ENCODE results near the gene BACH1.
A peak's percentile ranks its signal among the peaks of the same experiment; 100 is the strongest.
"Not testable (repeated sequence)": the region's sequence is repeated elsewhere in the genome, so short reads cannot be mapped to it uniquely, and the experiment has no call there.

The BACH1 gene

DNA sequence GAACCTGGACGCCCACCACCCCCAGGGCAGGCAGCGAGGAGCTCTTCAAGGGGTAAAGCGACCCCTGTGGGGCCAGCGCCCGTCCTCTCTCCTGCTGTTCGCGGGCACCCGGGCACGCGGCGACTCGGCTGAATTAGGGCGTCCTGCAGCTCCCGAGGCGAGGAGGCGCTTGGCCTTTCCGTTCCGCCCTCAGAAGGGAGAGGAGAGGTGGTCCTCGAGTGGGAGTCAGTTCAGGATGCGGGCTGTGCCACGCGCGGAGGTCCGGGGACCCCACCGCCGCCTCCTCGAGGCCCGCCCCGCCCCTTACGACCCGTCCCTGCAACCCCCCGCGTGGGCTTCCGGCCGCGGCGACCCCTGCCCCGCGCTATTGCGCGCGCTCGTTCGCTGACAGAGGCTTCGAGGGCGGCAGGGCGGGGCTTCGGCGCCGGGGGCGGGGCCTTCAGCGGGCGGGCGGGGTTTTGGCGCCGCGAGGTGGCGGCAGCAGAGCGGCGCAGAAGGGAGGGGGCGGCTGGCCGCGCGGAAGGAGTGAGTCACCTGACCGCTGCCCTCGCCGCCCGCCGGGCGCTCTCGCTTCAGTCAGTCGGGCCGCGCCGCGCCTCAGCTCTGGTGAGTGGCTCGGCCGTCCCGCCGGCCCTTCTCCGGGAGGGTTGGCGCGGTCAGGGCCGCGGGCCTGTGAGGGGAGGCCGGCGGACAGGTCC is at the start of gene BACH1:
Gene BACH1 (plus strand): TSS at position 575 of the 698 bp plus-strand sequence. CDS start 22,359 bp downstream, outside the sequence.
- DNase-seq: peak; percentile 81

DNA sequence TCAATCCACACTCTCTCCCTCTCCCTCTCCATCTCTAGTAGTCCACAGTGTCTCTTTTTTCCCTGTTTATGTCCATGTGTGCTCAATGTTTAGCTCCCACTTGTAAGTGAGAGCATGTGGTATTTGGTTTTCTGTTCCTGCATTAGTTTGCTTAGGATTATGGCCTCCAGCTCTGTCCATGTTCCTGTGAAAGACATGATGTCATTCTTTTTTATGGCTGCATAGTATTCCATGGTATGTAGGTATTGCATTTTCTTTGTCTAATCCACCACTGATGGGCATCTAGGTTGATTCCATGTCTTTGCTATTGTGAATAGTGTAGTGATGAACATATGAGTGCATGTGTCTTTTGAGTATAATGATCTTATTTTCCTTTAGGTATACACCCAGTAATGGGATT is 49.4 kb upstream of the BACH1 start:
- DNase-seq: not testable (repeated sequence)

GRCh38 chr21:29250636-29251035 is 48.1 kb upstream of the BACH1 start:
- DNase-seq: no peak

DNA sequence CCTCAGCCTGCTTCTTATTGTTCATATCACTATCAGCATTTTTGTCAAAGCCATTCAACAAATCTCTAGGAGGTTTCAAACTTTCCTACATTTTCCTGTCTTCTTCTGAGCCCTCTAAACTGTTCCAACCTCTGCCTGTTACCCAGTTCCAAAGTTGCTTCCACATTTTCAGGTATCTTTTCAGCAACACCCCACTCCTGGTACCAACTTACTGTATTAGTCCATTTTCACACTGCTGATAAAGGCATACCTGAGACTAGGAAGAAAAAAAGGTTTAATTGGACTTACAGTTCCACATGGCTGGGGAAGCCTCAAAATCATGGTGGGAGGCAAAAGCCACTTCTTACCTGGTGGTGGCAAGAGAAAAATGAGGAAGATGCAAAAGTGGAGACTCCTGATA is 44.9 kb upstream of the BACH1 start:
- not testable (repeated sequence) for DNase-seq

DNA sequence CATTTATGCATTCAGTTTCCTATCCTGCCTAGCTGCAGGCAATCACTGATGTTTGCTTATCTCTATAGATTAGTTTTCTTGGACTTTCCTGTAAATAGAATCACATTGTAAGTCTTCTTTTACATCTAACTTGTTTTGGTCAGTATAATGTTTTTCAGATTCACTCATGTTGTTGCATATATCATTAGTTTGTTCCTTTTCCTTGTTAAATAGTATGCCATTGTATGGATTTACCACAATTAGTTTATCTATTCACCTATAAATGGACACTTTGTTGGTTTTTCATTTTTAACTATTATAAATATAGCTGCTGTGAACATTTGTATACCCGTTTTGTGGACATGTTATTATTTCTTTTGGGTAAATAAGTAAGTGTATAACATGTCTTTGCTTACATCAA is 44.2 kb upstream of the BACH1 start:
- no peak for DNase-seq

GRCh38 chr21:29256126-29256910 is 42.4 kb upstream of the BACH1 start:
- DNase-seq: peak; percentile 67

DNA sequence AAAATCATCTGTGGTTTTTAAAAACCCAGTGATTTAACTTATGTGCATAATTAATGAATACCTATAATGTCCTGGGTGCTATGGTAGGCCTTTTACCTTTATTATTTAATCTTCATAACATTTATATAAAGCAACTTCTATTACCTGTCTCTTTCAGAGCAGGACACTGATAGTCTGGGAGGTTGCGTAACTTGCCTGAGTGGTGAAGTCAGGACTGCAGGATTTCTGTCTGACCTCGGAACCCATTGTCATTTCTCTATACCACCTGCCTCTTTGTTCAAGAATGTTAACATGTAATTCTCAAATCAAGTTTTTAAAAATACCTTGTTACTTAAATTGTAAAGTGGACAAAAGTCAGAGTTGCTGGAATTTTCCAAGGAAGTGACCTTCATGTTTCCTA is 41.0 kb upstream of the BACH1 start:
- DNase-seq: no peak

GRCh38 chr21:29258626-29259338 is 39.9 kb upstream of the BACH1 start:
- DNase-seq: no peak

DNA sequence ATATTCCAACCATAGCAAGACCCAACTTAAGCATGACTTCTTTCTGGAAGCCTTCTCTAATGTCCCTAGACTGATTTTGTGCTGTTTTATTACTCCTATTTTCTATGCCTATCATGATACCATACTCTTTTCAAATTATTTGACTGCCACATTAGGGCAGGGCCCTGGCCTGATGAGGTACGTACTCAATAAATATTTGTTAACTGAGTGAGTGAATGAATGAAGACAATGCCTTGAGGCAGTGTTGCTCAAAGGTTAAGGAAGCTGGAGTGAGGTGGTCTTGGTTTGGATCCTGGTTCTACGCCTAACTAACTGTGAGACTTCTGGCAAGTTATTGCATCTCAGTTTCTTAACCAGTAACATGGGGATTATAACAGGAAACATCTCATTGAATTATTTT is 38.3 kb upstream of the BACH1 start:
- no peak for DNase-seq

DNA sequence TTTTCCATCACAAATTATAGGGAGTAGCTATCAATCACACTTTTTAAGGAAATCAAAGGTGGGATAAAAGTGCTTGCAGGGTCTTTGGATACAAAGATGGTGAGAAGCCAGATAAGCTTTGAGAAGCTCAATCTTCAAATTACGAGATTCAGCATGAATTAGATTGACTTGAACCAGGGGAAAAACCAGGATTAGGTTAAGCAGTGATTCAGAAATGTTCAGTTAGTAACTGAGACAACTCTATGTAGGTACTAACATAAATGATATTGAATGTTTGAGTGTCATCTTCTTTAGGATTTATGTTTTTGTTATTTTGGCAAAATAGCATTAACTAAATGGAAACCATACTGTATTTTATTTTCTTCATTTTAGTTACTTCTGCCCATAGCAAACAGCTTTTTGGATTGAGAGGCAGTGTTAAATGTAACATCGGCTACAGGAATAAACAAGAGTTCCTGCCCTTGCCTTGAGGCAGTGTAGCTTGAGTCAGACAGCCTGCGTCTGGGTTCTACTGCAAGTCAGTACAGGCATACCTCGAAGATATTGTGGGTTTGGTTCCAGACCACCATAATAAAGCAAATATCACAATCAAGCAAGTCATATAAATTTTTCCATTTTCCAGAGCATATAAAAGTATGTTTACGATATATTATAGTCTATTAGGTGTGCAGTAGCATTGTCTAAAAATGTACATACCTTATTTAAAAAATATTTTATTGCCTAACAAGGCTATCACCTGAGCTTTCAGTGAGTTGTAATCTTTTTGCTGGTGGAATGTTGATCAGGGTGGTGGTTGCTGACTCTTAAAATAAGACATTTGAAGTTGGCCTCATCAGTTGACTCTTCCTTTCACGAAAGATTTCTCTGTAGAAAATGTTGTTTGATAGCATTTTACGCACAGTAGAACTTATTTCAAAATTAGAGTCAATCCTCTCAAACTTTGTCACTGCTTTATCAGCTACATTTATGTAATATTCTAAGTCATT is 36.9 kb upstream of the BACH1 start:
- no peak for DNase-seq

GRCh38 chr21:29264721-29265120 is 34.0 kb upstream of the BACH1 start:
- DNase-seq: no peak

- no peak for DNase-seq
These were observed 32.8 kb upstream of the BACH1 start for GRCh38 chr21:29265690-29266479.

- DNase-seq: no peak
These were observed 31.1 kb upstream of the BACH1 start for GRCh38 chr21:29267666-29268065.

DNA sequence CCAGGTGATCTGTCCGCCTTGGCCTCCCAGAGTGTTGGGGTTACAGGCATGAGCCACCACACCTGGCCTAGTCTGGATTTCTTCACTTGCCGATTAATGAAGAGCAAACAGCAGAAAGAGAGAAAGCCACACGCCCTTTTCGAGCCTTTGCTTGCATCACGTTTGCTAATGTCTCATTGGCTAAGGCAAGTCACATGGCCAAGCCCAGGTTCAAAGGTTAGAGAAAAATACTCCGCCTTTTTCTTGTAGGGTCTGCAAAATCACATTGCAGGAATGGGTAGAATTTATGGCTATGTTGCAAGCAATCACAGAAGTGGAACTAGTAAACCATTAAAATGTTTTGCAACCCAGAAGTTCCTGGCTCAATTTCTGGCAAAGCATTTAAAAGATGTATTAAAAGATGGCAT is 26.8 kb upstream of the BACH1 start:
- DNase-seq: no peak

DNA sequence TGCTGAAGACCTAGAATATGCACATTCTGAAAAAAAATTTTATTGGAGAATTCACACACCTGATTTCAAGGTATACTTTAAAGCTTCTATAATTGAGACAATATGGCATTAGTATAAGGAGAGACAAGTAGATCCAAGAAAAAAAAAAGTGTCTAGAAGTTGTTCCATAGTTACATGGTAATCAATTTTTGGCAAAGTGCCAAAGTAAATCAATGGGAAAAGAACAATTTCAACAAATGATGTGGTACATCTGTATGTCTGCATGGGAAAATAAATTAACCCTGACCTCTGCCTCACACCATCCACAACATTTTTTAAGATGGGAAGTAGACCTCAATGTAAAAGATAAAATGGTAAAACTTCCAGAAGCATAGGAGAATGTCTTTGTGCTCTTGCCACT is 21.3 kb upstream of the BACH1 start:
- DNase-seq: no peak

DNA sequence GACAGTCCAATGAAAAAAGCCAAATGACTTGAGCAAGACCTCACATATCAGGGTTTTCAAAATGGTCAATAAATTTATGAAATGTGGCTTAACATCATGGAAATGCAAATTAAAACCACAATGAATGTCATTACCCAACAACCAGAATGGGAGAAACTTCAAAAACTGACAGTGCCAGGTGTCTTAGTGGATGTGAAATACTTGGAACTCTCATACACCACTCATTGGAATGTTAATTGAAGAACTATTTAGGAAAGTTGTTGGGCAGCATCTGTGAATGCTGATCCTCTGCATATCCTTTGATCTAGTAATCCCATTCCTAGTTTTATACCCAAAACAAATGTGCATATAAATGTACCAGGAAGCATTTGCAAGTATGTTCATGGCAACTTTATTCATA is 19.2 kb upstream of the BACH1 start:
- no peak for DNase-seq

DNA sequence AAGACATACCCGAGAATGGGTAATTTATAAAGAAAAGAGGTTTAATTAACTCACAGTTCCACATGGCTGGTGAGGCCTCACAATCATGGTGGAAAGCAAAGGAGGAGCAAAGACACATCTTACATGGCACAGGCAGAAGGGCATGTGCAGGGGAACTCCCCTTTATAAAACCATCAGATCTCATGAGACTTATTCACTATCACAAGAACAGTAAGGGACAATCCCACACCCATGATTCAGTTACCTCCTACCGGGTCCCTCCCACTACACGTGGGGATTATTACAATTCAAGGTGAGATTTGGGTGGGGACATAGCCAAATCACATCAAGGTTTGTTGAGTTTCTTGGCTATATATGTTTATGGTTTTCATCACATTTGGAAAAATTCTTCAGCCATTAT is 16.9 kb upstream of the BACH1 start:
- DNase-seq: not testable (repeated sequence)

- DNase-seq: no peak
These were observed 11.3 kb upstream of the BACH1 start for GRCh38 chr21:29287383-29287782.

GRCh38 chr21:29288239-29288638 is 10.5 kb upstream of the BACH1 start:
- no peak for DNase-seq

DNA sequence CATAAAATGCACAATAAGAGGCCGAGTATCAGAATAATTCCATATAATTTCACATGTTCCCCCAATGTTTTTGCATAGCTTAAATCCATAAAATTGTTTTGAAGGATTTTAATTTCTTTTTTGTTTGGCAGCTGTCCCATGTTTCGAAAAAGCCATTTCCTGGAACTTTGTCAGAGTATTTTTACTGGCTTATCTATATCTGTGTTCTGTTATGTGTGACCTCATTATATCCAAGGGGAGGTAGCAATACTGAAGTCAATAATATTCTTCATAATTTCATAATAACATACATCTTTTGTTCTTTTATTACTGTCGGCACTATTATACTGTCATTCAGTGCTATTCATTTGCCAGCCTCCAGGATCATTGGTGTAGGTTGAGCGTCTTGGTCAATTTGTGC is 9.4 kb upstream of the BACH1 start:
- no peak for DNase-seq

DNA sequence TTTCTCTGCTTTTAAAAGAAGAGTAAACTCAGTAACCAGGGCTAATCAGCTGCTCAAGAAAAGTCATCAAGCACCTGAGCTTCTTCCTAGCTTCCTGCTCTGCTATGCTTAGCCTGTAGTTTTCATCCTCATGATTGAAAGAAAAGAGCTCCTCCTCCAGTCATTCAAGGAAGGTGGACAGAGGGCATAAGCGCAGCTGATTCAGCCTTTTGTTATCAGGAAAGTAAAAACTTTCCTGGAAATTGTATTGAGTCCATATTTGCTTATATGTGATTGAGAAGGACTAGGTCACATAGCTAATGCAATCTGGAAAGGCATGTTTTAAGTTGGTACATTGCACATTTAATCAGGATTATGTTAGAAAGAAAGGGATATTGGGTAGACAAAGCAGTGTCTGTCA is 8.5 kb upstream of the BACH1 start:
- no peak for DNase-seq

DNA sequence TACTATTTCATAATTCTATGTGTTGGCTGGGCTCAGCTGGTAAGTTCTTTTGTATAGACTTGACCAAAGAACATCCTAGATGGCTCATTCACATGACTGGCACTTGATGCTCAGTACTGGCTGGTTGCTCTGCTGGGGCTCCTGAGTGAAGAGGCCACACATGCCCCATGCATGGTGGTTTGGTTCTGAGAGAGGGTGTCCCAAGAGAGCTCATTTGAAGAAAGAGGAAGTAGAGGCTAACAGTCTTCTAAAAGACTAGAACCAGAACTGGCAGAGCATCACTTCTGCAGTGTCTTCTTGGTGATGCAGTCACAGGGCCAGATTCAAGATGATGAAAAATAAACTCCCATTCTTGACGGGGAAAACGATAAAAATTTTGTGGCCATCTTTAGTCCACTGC is 5.2 kb upstream of the BACH1 start:
- DNase-seq: no peak

Measured in NCI-H1694 treated with DMSO at 0.1 percent for 48 hours (cell line).